Measurements from ENCODE around the gene BEST2. TPM values are rescaled to one million over a fixed set of nuclear protein-coding genes. Genes with fewer than 3 reads are reported as not detected.

BEST2 gene
- total RNA-seq, 1 donor from 2014 or later, result not detected

DNA sequence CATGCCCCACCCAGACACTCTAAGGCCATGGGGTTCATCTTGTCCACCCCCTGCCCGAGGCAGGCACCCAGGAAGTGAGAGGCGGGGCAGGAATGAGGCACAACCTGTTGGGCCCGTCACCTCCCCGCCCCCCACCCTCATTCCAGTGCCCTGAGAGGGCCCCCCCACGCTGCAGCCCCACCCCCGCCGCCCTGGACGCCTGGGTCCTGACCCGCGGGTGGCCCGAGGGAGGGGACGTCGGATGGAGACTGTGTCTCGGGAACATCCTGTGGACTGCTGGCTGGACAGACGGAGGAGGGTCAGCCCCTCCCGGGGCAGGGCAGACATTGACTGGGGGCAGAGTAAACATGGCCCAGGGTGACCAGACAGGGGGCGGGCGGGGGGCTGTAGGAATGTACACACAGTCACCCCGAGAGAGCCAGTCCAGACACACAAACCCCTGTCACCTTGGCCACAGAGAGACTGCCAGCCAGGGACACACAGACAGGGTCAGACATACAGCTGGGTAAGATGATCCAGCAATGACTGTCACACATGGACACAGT lies 32.3 kb downstream of the BEST2 start:
- H3K36me3 Mint-ChIP-seq (ENCODE audit: unreplicated experiment), result no peaks in the 10 kb centered on the region
- DNase-seq, result no peak
- peak overlapping the region; percentile 76 for H3K4me3 Mint-ChIP-seq (ENCODE audit: unreplicated experiment)
- no peak overlapping the region for H3K27ac Mint-ChIP-seq (ENCODE audit: unreplicated experiment)
- peaks cover 16% of the 10 kb centered on the region for H3K4me1 Mint-ChIP-seq (ENCODE audit: low read depth, unreplicated experiment)
- peaks cover 2% of the 10 kb centered on the region for H3K9me3 Mint-ChIP-seq (ENCODE audit: unreplicated experiment)
- H3K27me3 Mint-ChIP-seq (ENCODE audit: unreplicated experiment), result peaks cover 4% of the 10 kb centered on the region
- TF ChIP-seq, protein P1, sequence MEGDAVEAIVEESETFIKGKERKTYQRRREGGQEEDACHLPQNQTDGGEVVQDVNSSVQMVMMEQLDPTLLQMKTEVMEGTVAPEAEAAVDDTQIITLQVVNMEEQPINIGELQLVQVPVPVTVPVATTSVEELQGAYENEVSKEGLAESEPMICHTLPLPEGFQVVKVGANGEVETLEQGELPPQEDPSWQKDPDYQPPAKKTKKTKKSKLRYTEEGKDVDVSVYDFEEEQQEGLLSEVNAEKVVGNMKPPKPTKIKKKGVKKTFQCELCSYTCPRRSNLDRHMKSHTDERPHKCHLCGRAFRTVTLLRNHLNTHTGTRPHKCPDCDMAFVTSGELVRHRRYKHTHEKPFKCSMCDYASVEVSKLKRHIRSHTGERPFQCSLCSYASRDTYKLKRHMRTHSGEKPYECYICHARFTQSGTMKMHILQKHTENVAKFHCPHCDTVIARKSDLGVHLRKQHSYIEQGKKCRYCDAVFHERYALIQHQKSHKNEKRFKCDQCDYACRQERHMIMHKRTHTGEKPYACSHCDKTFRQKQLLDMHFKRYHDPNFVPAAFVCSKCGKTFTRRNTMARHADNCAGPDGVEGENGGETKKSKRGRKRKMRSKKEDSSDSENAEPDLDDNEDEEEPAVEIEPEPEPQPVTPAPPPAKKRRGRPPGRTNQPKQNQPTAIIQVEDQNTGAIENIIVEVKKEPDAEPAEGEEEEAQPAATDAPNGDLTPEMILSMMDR (IDR thresholded peaks at IDR 0.05; ENCODE audit: partially characterized antibody, unreplicated experiment), result no peak

DNA sequence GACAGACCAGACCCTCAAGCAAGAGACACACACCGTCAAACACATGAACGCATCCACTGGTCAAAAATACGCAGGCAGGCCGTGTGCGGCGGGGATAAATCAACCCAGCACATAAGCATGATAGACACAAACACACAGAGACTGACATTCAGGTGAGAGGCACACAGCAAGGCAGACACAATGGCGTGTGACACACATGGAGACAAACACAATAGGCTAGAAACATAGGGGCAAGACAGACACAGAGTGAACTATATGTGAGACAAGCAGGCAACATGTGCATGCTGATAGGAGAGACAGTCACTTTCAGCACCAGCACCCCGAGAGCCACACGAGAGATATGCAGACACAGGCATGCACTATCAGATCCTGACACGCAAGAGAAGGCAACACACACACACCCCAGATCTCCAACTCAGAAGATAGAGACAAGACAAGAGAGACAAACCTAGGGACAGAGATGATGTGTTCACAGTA lies 32.8 kb downstream of the BEST2 start:
- Mint-ChIP-seq H3K4me3 (ENCODE audit: unreplicated experiment) (no peak overlapping the region), H3K27me3 (ENCODE audit: unreplicated experiment) (peaks cover 6% of the 10 kb centered on the region), H3K36me3 (ENCODE audit: unreplicated experiment) (no peaks in the 10 kb centered on the region), H3K4me1 (ENCODE audit: low read depth, unreplicated experiment) (peaks cover 15% of the 10 kb centered on the region), H3K9me3 (ENCODE audit: unreplicated experiment) (peaks cover 2% of the 10 kb centered on the region), H3K27ac (ENCODE audit: unreplicated experiment) (no peak overlapping the region)
- DNase-seq, result no peak
- TF ChIP-seq, protein P1 (IDR thresholded peaks at IDR 0.05; ENCODE audit: partially characterized antibody, unreplicated experiment), result no peak

DNA sequence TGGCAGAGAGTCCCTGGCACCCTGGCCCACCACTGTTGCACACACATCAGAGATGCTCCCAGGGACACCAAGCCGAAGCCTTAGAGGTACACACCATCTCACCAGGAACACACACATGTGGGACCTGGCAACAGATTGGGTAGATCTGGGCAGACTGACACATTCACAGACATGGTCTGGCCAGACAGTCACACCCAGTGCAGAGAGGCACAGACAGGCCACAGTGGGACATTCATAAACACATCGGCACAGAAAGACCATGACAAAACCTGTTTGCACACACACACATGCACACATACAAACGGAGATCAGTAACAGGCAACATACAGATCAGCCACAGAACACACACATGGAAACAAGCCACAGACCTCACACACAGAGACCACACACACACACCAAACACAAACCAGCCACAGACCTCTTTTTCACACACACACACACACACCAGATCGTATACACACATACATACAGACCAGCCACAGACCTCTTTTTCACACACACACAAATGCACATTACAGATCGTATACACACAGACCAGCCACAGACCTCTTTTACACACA lies 33.4 kb downstream of the BEST2 start:
- no peak for DNase-seq
- no peaks in the 10 kb centered on the region for H3K36me3 Mint-ChIP-seq (ENCODE audit: unreplicated experiment)
- TF ChIP-seq, protein P1 (IDR thresholded peaks at IDR 0.05; ENCODE audit: partially characterized antibody, unreplicated experiment), result no peak
- peaks cover 6% of the 10 kb centered on the region for H3K27me3 Mint-ChIP-seq (ENCODE audit: unreplicated experiment)
- no peak overlapping the region for H3K27ac Mint-ChIP-seq (ENCODE audit: unreplicated experiment)
- H3K9me3 Mint-ChIP-seq (ENCODE audit: unreplicated experiment), result peaks cover 2% of the 10 kb centered on the region
- H3K4me3 Mint-ChIP-seq (ENCODE audit: unreplicated experiment), result no peak overlapping the region
- H3K4me1 Mint-ChIP-seq (ENCODE audit: low read depth, unreplicated experiment), result peaks cover 13% of the 10 kb centered on the region

DNA sequence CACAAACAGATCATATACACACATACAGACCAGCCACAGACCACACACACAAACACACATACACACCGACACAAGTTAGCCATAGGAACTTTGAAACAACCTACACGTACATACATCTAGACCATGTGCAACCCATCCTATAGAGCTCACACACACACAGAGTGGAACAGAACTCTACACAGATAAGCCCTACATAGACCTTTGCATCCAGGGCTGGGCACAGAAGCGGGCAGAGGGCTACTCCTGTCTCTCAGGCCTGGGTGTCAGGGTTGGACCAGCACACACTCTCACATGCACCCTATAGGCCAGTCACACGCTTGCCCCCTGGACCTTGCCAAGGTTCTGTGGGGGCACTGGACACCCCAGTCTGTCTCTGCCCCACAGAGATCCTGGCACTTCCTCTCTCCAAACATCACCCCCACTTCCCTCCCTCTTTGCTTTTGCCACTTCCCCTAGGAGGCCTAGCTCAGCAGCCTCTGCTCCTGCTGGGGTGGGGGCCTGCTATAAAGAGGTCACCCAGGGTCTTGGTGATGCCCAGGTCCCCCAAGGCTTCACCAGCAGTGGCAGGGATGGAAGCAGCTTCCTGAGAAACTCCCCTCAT lies 33.9 kb downstream of the BEST2 start:
- H3K36me3 Mint-ChIP-seq (ENCODE audit: unreplicated experiment), result no peaks in the 10 kb centered on the region
- H3K9me3 Mint-ChIP-seq (ENCODE audit: unreplicated experiment), result peaks cover 4% of the 10 kb centered on the region

More for the DNA sequence above, 33.9 kb downstream of the BEST2 start:
- Mint-ChIP-seq H3K27ac (ENCODE audit: unreplicated experiment) (no peak overlapping the region), H3K4me1 (ENCODE audit: low read depth, unreplicated experiment) (peaks cover 14% of the 10 kb centered on the region), H3K4me3 (ENCODE audit: unreplicated experiment) (no peak overlapping the region), H3K27me3 (ENCODE audit: unreplicated experiment) (peaks cover 6% of the 10 kb centered on the region)
- TF ChIP-seq, protein P1 (IDR thresholded peaks at IDR 0.05; ENCODE audit: partially characterized antibody, unreplicated experiment), result no peak
- DNase-seq, result no peak

All from glutamatergic neuron (in vitro differentiated cells).